Peyer's patch (tissue), 4 donors: ENCODE data around the gene IFT122. TPM values are rescaled to one million over a fixed set of nuclear protein-coding genes. Genes with fewer than 3 reads are reported as not detected.
A peak's percentile ranks its signal among the peaks of the same experiment; 100 is the strongest.
"Not testable (repeated sequence)": the region's sequence is repeated elsewhere in the genome, so short reads cannot be mapped to it uniquely, and the experiment has no call there.

Experiments used
- DNase-seq, 3 donors: peaks; one replicate each; pipeline ENCODE4 v3.0.0-alpha.2; 2017 to 2019
- H3K27ac ChIP-seq, 4 donors: fragments of 200-600 bp; sonication (generic); one replicate each; pipeline ENCODE4 v1.5.1; 2016 to 2019
- H3K27me3 ChIP-seq, 2 donors: fragments of 200-600 bp; sonication (generic); one replicate each; pipeline ENCODE4 v1.5.1; 2019
- H3K36me3 ChIP-seq, 3 donors: fragments of 200-600 bp; sonication (generic); one replicate each; pipeline ENCODE4 v1.5.1; 2016 to 2019
- H3K4me1 ChIP-seq, 4 donors: fragments of 200-600 bp; sonication (generic); one replicate each; pipeline ENCODE4 v1.5.1; 2016 to 2019
- H3K4me3 ChIP-seq, 4 donors: fragments of 200-600 bp; sonication (generic); 1 replicate in 3 of 4; 2 replicates in 1 of 4; pipeline ENCODE4 v1.5.1; 2016 to 2019; ENCODE audit warnings: mild to moderate bottlenecking in 1 of 4
- H3K9me3 ChIP-seq, 4 donors: fragments of 200-600 bp; sonication (generic); one replicate each; pipeline ENCODE4 v1.5.1; 2016 to 2019; ENCODE audit warnings: mild to moderate bottlenecking in 1 of 4
- POLR2A ChIP-seq, 2 donors: fragments of 450-650 bp; IDR thresholded peaks; one replicate each; pipeline ENCODE4 v1.5.1; 2017; ENCODE audit warnings: antibody characterized with exemption in 2 of 2, mild to moderate bottlenecking in 2 of 2, moderate library complexity in 2 of 2
- total RNA-seq, 4 donors: library from RNA; depleted of rRNA; stranded (reverse); fragments of >200 nt; gene quantifications; one replicate each; pipeline ENCODE4 v1.1.0, GENCODE V29; 2016
- TF ChIP-seq, protein P1 (sequence below), 6 experiments: fragments of 450-650 bp in 4 of 6; fragments of 200-600 bp in 2 of 6; sonication (generic) in 1 of 6; IDR thresholded peaks; one replicate each; pipeline ENCODE4 v1.5.1; 2017 to 2019; ENCODE audit warnings: antibody characterized with exemption in 6 of 6, mild to moderate bottlenecking in 3 of 6, moderate library complexity in 1 of 6

The IFT122 gene
- total RNA-seq, 4 donors from 2014 or later, result 10.9 to 85.0 (median 26.4) TPM

DNA sequence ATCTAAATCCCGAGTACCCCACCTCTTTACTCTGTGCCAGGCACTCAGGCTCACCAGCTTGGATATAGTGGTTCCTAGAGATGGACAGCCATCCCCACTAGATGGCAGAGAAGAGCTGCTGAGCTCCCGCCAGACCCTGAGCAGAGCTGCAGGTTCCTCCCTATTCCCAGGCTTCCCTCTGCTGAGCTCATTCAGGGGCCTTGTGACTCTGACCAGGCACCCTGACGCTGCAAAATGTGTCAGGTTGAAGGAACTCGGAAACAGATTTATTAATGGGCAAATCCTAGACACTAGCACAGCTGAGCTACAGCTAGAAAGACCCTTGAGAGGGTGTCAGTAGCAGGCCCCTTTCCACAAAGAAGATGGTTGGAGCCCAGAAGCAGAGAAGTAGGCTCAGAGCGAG lies 50.2 kb downstream of the IFT122 start:
- TF ChIP-seq, protein P1, sequence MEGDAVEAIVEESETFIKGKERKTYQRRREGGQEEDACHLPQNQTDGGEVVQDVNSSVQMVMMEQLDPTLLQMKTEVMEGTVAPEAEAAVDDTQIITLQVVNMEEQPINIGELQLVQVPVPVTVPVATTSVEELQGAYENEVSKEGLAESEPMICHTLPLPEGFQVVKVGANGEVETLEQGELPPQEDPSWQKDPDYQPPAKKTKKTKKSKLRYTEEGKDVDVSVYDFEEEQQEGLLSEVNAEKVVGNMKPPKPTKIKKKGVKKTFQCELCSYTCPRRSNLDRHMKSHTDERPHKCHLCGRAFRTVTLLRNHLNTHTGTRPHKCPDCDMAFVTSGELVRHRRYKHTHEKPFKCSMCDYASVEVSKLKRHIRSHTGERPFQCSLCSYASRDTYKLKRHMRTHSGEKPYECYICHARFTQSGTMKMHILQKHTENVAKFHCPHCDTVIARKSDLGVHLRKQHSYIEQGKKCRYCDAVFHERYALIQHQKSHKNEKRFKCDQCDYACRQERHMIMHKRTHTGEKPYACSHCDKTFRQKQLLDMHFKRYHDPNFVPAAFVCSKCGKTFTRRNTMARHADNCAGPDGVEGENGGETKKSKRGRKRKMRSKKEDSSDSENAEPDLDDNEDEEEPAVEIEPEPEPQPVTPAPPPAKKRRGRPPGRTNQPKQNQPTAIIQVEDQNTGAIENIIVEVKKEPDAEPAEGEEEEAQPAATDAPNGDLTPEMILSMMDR (IDR thresholded peaks at IDR 0.05), result peak; percentile 56 to 84 (median 82)
- peak in 1 of 2 donors; percentile 8 for TF ChIP-seq POLR2A (IDR thresholded peaks at IDR 0.05)
- Histone ChIP-seq H3K9me3 (no peaks in the 10 kb centered on the region), H3K36me3 (peaks cover 0 to 7% (median 0%) of the 10 kb centered on the region in 3 donors), H3K4me3 (no peak overlapping the region), H3K27ac (peak overlapping the region; percentile 21 to 54 (median 42)), H3K4me1 (no peaks in the 10 kb centered on the region), H3K27me3 (no peaks in the 10 kb centered on the region)
- DNase-seq, result peak; percentile 58 to 88 (median 68)

DNA sequence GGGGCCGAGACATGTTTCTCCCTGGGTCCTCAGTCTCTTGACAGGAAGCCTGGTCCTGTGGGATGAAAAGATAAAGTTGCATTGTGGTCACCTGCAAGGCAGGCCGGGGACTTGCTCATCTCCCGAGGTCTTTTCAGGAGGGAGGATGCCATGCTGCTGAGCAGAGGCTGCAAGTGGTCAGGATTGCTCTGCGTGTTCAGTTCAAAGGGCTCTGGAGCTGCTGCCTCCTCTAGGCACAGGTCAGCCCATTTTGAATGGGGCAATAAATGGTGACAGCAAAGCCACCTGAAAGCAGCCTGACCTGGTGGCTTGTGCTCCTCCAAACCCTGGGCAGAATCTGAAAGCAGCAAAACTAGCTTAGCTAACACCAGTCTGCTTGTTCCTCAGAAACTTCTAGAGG lies 51.1 kb downstream of the IFT122 start:
- not testable (repeated sequence) for H3K4me3 ChIP-seq, DNase-seq, H3K9me3 ChIP-seq, H3K27me3 ChIP-seq, H3K36me3 ChIP-seq, H3K4me1 ChIP-seq
- H3K27ac ChIP-seq, result peak overlapping the region in 1 of 4 donors; percentile 54

DNA sequence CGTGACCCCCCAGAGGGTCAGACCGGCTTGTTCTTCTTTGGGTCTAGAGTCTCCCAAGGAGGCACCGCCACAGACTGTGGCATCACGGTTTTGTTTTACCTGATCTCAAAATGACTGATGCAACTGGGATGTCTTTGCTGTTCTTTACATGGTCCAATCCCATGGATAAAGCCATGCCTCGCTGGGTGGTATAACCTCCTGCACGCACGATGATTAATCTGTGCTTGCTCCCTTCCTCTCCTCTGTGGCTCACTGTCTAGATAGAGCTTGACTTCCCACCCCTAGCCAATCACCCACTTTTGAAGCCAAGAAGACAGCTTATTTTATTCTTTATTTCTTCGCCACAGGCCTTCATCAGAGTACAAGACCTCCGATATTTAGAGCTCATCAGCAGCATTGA lies 51.8 kb downstream of the IFT122 start:
- Histone ChIP-seq H3K27ac (no peak overlapping the region), H3K4me1 (no peaks in the 10 kb centered on the region), H3K27me3 (no peaks in the 10 kb centered on the region), H3K4me3 (no peak overlapping the region), H3K9me3 (no peaks in the 10 kb centered on the region), H3K36me3 (peaks cover 0 to 8% (median 0%) of the 10 kb centered on the region in 3 donors)
- no peak for DNase-seq
- TF ChIP-seq, protein P1 (IDR thresholded peaks at IDR 0.05), result no peak
- no peak for TF ChIP-seq POLR2A (IDR thresholded peaks at IDR 0.05)

DNA sequence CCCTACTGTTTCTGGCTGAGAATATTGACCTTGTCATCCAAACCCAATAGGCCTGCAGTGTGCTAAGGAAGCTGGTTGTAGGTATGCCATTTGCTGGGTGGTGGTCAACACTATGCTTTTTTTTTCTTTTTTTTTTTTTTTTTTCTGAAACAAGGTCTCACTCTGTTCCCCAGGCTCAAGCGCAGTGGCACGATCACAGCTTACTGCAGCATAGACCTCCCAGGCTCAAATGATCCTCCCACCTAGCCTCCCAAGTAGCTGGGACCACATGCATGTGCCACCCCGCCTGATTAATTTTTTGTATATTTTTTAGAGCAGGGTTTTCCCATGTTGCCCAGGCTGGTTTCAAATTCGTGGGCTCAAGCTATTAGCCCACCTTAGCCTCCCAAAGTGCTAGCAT lies 52.7 kb downstream of the IFT122 start:
- DNase-seq, result no peak
- Histone ChIP-seq H3K9me3 (no peaks in the 10 kb centered on the region), H3K4me3 (no peak overlapping the region), H3K27ac (no peak overlapping the region), H3K4me1 (no peaks in the 10 kb centered on the region), H3K27me3 (no peaks in the 10 kb centered on the region), H3K36me3 (peaks cover 0 to 14% (median 0%) of the 10 kb centered on the region in 3 donors)
- TF ChIP-seq, protein P1 (IDR thresholded peaks at IDR 0.05), result no peak
- TF ChIP-seq POLR2A (IDR thresholded peaks at IDR 0.05), result no peak

DNA sequence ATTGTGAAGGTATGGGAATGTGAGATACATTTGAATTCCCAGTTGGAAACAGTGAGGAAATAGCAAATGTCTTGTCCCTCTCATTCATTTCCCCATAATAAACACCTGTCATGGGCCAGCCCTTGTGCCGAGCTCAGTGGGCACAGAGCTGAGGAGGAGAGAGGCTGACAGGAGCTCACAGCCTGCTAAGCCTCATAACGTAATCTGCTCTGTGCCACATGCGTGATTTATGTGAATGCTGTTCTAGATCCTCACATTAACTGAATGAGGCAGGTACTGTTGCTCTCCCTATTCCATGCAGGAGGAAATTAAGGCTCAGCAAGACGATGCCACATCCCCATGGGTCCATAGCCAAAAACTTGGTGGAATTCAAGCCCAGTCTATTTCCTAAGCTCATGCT lies 53.2 kb downstream of the IFT122 start:
- H3K9me3 ChIP-seq, result no peaks in the 10 kb centered on the region
- H3K27me3 ChIP-seq, result no peaks in the 10 kb centered on the region
- no peak overlapping the region for H3K4me3 ChIP-seq
- no peaks in the 10 kb centered on the region for H3K4me1 ChIP-seq
- TF ChIP-seq, protein P1 (IDR thresholded peaks at IDR 0.05), result no peak
- no peak for TF ChIP-seq POLR2A (IDR thresholded peaks at IDR 0.05)
- no peak overlapping the region for H3K27ac ChIP-seq
- H3K36me3 ChIP-seq, result peaks cover 0 to 11% (median 0%) of the 10 kb centered on the region in 3 donors
- DNase-seq, result no peak

DNA sequence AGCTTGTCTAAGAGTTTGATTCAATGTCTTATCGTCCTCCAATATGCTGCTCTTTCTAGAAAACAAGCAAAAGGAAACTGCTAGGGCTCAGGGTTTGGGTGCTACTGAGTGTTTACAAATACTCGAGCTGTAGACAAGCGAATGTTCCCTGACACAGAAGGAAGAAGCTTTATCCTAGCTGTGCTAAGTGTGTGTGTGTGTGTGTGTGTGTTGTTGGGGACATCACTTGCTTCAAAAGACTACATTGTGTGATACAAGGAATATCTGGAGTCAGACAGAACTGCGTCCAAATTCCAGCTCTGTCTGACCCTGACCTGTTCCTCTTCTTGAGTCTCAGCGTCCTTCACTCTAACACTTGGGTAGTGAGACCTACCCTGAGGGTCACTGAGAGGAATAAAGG lies 54.5 kb downstream of the IFT122 start:
- DNase-seq, H3K4me1 ChIP-seq, H3K4me3 ChIP-seq, H3K9me3 ChIP-seq, H3K27me3 ChIP-seq: not testable (repeated sequence)
- Histone ChIP-seq H3K27ac (peak overlapping the region in 2 of 4 donors; percentile 70 to 79), H3K36me3 (peaks cover 0 to 11% (median 0%) of the 10 kb centered on the region in 3 donors)

DNA sequence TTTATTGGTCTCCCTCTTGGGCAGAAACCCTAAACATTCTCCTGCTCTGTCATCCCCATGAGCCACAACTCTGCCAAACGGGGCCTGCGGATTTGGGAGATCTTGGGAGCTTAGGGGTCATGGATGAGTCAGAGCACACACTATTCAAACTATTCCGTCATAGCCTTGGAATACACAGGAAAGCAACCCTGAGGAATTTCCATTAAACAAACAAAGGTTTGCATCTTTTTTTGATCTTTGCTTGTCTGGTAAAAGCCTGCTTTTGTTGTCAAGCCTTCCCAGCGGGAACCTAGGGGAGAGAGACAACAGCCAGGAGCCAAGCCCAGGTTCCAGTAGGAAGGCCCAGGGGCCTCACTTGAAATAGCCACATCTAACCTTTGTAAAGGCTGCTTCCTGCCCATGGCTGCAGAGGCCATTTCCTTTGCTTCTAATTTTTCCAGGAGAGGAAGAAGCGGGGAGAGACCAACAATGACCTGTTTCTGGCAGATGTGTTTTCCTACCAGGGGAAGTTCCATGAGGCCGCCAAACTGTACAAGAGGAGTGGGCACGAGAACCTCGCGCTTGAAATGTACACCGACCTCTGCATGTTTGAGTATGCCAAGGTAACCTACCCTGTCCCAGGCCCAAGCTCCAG lies 55.1 kb downstream of the IFT122 start:
- peaks cover 0 to 11% (median 0%) of the 10 kb centered on the region in 3 donors for H3K36me3 ChIP-seq

DNA sequence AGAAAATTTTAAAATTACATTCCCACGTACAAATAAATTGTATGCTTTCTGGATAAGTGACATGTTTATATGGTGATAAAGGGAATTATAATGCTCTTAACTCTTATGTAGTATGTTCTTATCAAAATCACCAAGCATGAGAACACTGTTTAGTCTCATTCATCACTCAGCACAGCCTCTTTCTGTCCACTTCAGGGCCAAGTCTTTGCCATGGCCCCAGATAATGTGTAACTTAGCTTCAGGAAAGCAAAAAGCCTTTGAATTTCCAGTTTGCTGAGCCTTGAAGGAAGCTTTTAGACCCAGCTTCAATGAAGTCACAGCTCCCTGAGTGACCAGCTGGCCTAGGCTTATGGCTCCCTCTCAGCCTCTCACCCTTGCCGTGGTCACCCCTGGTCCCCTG lies 57.9 kb downstream of the IFT122 start:
- DNase-seq, H3K27me3 ChIP-seq, H3K4me3 ChIP-seq, H3K9me3 ChIP-seq, H3K4me1 ChIP-seq, H3K27ac ChIP-seq: not testable (repeated sequence)
- peaks cover 0 to 14% (median 0%) of the 10 kb centered on the region in 3 donors for H3K36me3 ChIP-seq

More for the DNA sequence above, 55.1 kb downstream of the IFT122 start:
- not testable (repeated sequence) for H3K9me3 ChIP-seq, DNase-seq, H3K4me3 ChIP-seq, H3K27me3 ChIP-seq, H3K4me1 ChIP-seq
- H3K27ac ChIP-seq, result peak overlapping the region in 2 of 4 donors; percentile 70 to 79

DNA sequence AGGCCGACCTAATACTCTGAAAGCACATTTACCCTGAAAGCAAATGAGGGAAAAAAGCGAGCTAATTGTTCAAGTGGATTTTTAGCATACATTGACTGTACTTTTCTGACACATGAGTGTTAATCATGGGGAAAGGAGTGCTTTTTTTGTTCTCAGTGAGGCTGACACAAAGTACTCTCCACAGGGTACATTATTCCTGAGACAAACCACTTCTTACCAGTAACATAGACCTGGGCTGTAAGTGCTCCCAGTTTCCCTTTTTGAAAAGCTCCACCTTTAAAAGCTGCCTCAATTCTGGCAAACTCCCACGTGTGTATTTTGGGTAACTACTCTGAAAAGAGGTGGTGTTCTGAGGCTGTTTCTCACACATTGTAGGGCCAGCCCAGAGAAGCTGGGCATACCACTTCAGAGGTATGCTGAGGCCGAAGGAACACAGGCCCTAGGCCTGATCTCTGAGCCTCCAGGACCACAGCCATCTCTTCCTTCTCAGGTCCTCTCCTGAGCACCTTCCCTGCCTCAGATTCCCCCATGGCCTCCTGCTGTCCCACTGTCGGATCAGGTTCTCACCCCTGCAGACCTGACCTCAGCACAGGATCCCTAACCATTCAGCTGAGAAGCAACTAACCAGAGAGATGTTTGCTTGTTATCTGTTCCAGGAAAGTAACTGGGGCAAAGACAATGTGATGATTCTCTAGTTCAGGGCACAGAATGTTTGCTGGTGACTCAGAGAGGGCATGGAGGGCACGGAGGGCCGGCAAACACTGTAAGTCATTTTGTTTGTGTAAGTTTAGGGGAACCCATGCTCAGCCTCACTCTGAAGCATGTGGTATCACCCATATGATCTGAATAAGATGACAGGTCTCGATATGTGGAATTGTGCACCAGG lies 58.8 kb downstream of the IFT122 start:
- not testable (repeated sequence) for H3K27ac ChIP-seq, H3K4me3 ChIP-seq, H3K4me1 ChIP-seq, H3K27me3 ChIP-seq, H3K9me3 ChIP-seq, DNase-seq
- peaks cover 0 to 13% (median 0%) of the 10 kb centered on the region in 3 donors for H3K36me3 ChIP-seq
